GM21515 (cell line): Measurements from ENCODE around the gene PRR13.
"Not testable (repeated sequence)": the region's sequence is repeated elsewhere in the genome, so short reads cannot be mapped to it uniquely, and the experiment has no call there.

Experiments
- ATAC-seq: cut with Tn5 transposase; IDR thresholded peaks from one replicate; pipeline ENCODE4 v1.9.1; 2021; ENCODE audit not compliant: unreplicated experiment

The PRR13 gene

GRCh38 chr12:53467880-53468279 is 26.3 kb downstream of the PRR13 start:
- no peak for ATAC-seq

- ATAC-seq, result no peak
These were observed 26.7 kb downstream of the PRR13 start for GRCh38 chr12:53468282-53468681.

GRCh38 chr12:53472056-53472582 is 30.6 kb downstream of the PRR13 start:
- ATAC-seq, result no peak

GRCh38 chr12:53474077-53474476 is 32.5 kb downstream of the PRR13 start:
- no peak for ATAC-seq

GRCh38 chr12:53474819-53475218 is 33.3 kb downstream of the PRR13 start:
- no peak for ATAC-seq

GRCh38 chr12:53476769-53477209 is 35.3 kb downstream of the PRR13 start:
- no peak for ATAC-seq

- no peak for ATAC-seq
These were observed 37.3 kb downstream of the PRR13 start for GRCh38 chr12:53478865-53479264.

GRCh38 chr12:53479331-53479730 is 37.8 kb downstream of the PRR13 start:
- ATAC-seq, result no peak

- ATAC-seq, result no peak
These were observed 39.2 kb downstream of the PRR13 start for GRCh38 chr12:53480491-53481442.

GRCh38 chr12:53481458-53481857 is 39.9 kb downstream of the PRR13 start:
- ATAC-seq, result not testable (repeated sequence)

GRCh38 chr12:53481939-53482586 is 40.5 kb downstream of the PRR13 start:
- no peak for ATAC-seq

- no peak for ATAC-seq
These were observed 41.2 kb downstream of the PRR13 start for GRCh38 chr12:53482626-53483168.

GRCh38 chr12:53483225-53483978 is 41.9 kb downstream of the PRR13 start:
- ATAC-seq, result no peak

- ATAC-seq, result no peak
These were observed 42.4 kb downstream of the PRR13 start for GRCh38 chr12:53483979-53484377.

GRCh38 chr12:53484686-53485575 is 43.4 kb downstream of the PRR13 start:
- ATAC-seq, result no peak

- no peak for ATAC-seq
These were observed 44.6 kb downstream of the PRR13 start for GRCh38 chr12:53485955-53486735.

GRCh38 chr12:53486736-53487487 is 45.4 kb downstream of the PRR13 start:
- no peak for ATAC-seq

GRCh38 chr12:53489242-53489864 is 47.8 kb downstream of the PRR13 start:
- no peak for ATAC-seq
